ENCODE data around the gene GRP. TPM values are rescaled to one million over a fixed set of nuclear protein-coding genes. Genes with fewer than 3 reads are reported as not detected.

GRP gene
- not detected for total RNA-seq

GRCh38 chr18:59219672-59220163 is at the start of gene GRP:
Gene GRP, plus strand, starts transcription at chr18:59220158. Its CDS starts 108 bp downstream, at chr18:59220266.

GRCh38 chr18:59272891-59273758 is 53.2 kb downstream of the GRP start, which contains the start of gene RAX:
Gene RAX, minus strand, starts transcription at chr18:59273454. Its CDS starts 248 bp downstream, at chr18:59273206.

Other genes starting within 250 kb of the GRP start
- 10 to 100 TPM; 38.6 to 43.0 TPM for gene SEC11C, start 80.3 kb upstream of the GRP start, total RNA-seq
- gene RAX, start 53.3 kb downstream of the GRP start, total RNA-seq: not detected
- not detected for gene CPLX4, start 98.5 kb downstream of the GRP start, total RNA-seq
- gene LMAN1, start 139.1 kb downstream of the GRP start, total RNA-seq: 10 to 100 TPM; 61.9 to 94.2 TPM